Endodermal cell (in vitro differentiated cells): ENCODE measurements around the gene S100A4. TPM values are rescaled to one million over a fixed set of nuclear protein-coding genes. Genes with fewer than 3 reads are reported as not detected.
A peak's percentile ranks its signal among the peaks of the same experiment; 100 is the strongest.

Source experiments
- DNase-seq: peaks from one replicate; pipeline ENCODE4 v3.0.0-alpha.2; 2017
- H3K27ac ChIP-seq: 2 replicates; pipeline ENCODE4 v1.5.1; 2013; ENCODE audit warnings: mild to moderate bottlenecking, low read depth, low read length, moderate library complexity
- H3K27me3 ChIP-seq: 2 replicates; pipeline ENCODE4 v1.6.1; 2013; ENCODE audit warnings: mild to moderate bottlenecking, low read length, moderate library complexity; ENCODE audit not compliant: insufficient read depth, control insufficient read depth, poor library complexity, severe bottlenecking
- H3K36me3 ChIP-seq: 2 replicates; pipeline ENCODE4 v1.7.0; 2013; ENCODE audit warnings: mild to moderate bottlenecking, low read length, moderate library complexity; ENCODE audit not compliant: control insufficient read depth, insufficient read depth
- H3K4me1 ChIP-seq: one replicate; pipeline ENCODE4 v1.7.0; 2013; ENCODE audit warnings: low read length; ENCODE audit not compliant: control insufficient read depth, insufficient read depth
- H3K4me3 ChIP-seq: 2 replicates; pipeline ENCODE4 v1.5.1; 2013; ENCODE audit warnings: mild to moderate bottlenecking, low read length, moderate library complexity
- H3K9ac ChIP-seq: 2 replicates; pipeline ENCODE4 v1.6.1; 2013; ENCODE audit warnings: mild to moderate bottlenecking, low read length, moderate library complexity; ENCODE audit not compliant: poor library complexity, severe bottlenecking; ENCODE audit errors: extremely low read depth
- H3K9me3 ChIP-seq: 2 replicates; pipeline ENCODE4 v1.6.1; 2013; ENCODE audit warnings: mild to moderate bottlenecking, low read length, moderate library complexity; ENCODE audit not compliant: control insufficient read depth
- H3K27ac Mint-ChIP-seq: 2 replicates; pipeline ENCODE4 v1.8.0; 2020; ENCODE audit warnings: mixed read lengths
- H3K27me3 Mint-ChIP-seq: 2 replicates; pipeline ENCODE4 v1.8.0; 2021; ENCODE audit warnings: mild to moderate bottlenecking, mixed read lengths; ENCODE audit not compliant: insufficient read depth
- H3K36me3 Mint-ChIP-seq: 2 replicates; pipeline ENCODE4 v1.8.0; 2020; ENCODE audit warnings: low read depth, mixed read lengths
- H3K4me1 Mint-ChIP-seq: 2 replicates; pipeline ENCODE4 v1.8.0; 2020; ENCODE audit warnings: mixed read lengths
- H3K4me3 Mint-ChIP-seq: 2 replicates; pipeline ENCODE4 v1.8.0; 2020; ENCODE audit warnings: mild to moderate bottlenecking, moderate library complexity, mixed read lengths
- H3K9me3 Mint-ChIP-seq: 2 replicates; pipeline ENCODE4 v1.8.0; 2020; ENCODE audit warnings: mild to moderate bottlenecking, mixed read lengths
- whole genome bisulfite sequencing, 2 experiments: methylation state at CpG; one replicate each; pipeline versions ENCODE4 v1.1.5 to v1.1.7; 2013; ENCODE audit warnings: missing lambda C conversion rate in 2 of 2, mixed read lengths in 1 of 2; ENCODE audit not compliant: insufficient coverage in 1 of 2, insufficient read length in 1 of 2; 5-methylcytosine and 5-hydroxymethylcytosine counted together
- total RNA-seq, 2 donors: library from RNA; stranded (reverse); fragmentation: NEBNext Ultra II Directional in 1 of 2; extraction: Animal tissue kit (Norgen Biotek cat#: 25700) in 1 of 2; gene quantifications; 2 replicates in 1 of 2; 3 replicates in 1 of 2; pipeline ENCODE4 v1.2.1, GENCODE V29; 2021
- TF ChIP-seq, protein P1 (sequence below): fragments of 200-600 bp; sonication (generic); conservative IDR thresholded peaks from 2 replicates; pipeline ENCODE4 v1.5.0; 2021; ENCODE audit warnings: antibody characterized with exemption, mild to moderate bottlenecking

S100A4 gene
- total RNA-seq, 2 donors from 2014 or later: 4.9 to 6.2 TPM

DNA sequence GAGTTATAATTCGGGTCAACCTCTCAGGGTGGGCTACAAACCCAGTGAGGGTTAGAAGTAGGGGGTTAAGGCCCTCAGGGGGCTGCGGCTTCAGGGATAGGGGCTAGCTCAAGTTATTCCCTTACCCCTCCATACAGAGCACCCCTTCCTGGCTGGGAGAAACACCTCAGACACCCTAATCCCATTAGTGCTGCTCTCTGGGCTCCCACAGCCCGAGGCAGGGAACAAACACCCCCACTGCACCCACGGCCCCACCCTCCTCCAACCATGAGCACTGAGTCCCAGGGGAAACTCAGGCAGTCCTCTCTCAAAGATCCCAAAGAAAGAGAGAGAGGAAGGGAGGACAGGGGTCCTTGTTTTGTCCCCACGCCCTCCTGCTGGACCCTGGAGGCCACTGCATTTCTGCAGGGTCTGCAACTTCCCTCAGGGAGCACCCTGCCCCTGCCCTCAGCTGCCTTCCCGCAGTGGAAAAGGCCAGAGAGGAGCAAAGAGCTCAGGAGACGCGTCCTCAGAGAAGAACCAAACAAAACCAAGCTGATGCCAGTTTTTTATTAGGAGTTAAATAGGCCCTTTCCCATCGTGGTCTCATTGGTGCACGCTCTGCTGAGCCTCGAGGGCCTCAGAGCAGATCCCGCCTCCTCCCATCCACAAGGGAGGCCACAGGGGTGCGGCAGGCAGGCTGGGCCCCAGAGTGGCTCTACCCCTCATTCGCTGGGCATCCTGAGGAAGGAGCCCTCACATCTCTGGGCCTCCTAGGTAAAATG lies 1.4 kb upstream of the S100A4 start:
- H3K9me3 ChIP-seq: no peaks in the 10 kb centered on the region
- H3K9ac ChIP-seq: no peak overlapping the region
- no peaks in the 10 kb centered on the region for H3K9me3 Mint-ChIP-seq
- H3K4me1 ChIP-seq: peaks cover 12% of the 10 kb centered on the region
- no peak overlapping the region for H3K4me3 ChIP-seq
- no peak overlapping the region for H3K4me3 Mint-ChIP-seq
- no peaks in the 10 kb centered on the region for H3K36me3 Mint-ChIP-seq
- H3K27ac Mint-ChIP-seq: no peak overlapping the region
- H3K4me1 Mint-ChIP-seq: peaks cover 18% of the 10 kb centered on the region
- H3K27me3 Mint-ChIP-seq: peaks cover 5% of the 10 kb centered on the region
- no peak for DNase-seq
- no peaks in the 10 kb centered on the region for H3K36me3 ChIP-seq
- no peaks in the 10 kb centered on the region for H3K27me3 ChIP-seq
- 76 to 81% methylated on average over 4 to 14 of the region's 14 CpGs for WGBS, 2 experiments
- no peak overlapping the region for H3K27ac ChIP-seq
- TF ChIP-seq, protein P1, sequence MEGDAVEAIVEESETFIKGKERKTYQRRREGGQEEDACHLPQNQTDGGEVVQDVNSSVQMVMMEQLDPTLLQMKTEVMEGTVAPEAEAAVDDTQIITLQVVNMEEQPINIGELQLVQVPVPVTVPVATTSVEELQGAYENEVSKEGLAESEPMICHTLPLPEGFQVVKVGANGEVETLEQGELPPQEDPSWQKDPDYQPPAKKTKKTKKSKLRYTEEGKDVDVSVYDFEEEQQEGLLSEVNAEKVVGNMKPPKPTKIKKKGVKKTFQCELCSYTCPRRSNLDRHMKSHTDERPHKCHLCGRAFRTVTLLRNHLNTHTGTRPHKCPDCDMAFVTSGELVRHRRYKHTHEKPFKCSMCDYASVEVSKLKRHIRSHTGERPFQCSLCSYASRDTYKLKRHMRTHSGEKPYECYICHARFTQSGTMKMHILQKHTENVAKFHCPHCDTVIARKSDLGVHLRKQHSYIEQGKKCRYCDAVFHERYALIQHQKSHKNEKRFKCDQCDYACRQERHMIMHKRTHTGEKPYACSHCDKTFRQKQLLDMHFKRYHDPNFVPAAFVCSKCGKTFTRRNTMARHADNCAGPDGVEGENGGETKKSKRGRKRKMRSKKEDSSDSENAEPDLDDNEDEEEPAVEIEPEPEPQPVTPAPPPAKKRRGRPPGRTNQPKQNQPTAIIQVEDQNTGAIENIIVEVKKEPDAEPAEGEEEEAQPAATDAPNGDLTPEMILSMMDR: peak; percentile 56

GRCh38 chr1:153546371-153546770 lies 765 bp upstream of the S100A4 start:
- Mint-ChIP-seq H3K4me1 (peaks cover 18% of the 10 kb centered on the region), H3K27ac (no peak overlapping the region), H3K36me3 (no peaks in the 10 kb centered on the region), H3K4me3 (no peak overlapping the region), H3K27me3 (peaks cover 5% of the 10 kb centered on the region), H3K9me3 (no peaks in the 10 kb centered on the region)
- Histone ChIP-seq H3K4me1 (peaks cover 12% of the 10 kb centered on the region), H3K9ac (no peak overlapping the region), H3K36me3 (no peaks in the 10 kb centered on the region), H3K27me3 (no peaks in the 10 kb centered on the region), H3K27ac (no peak overlapping the region), H3K4me3 (no peak overlapping the region), H3K9me3 (no peaks in the 10 kb centered on the region)
- DNase-seq: no peak
- 91 to 94% methylated on average over 4 to 8 of the region's 8 CpGs for WGBS, 2 experiments
- TF ChIP-seq, protein P1: no peak

DNA sequence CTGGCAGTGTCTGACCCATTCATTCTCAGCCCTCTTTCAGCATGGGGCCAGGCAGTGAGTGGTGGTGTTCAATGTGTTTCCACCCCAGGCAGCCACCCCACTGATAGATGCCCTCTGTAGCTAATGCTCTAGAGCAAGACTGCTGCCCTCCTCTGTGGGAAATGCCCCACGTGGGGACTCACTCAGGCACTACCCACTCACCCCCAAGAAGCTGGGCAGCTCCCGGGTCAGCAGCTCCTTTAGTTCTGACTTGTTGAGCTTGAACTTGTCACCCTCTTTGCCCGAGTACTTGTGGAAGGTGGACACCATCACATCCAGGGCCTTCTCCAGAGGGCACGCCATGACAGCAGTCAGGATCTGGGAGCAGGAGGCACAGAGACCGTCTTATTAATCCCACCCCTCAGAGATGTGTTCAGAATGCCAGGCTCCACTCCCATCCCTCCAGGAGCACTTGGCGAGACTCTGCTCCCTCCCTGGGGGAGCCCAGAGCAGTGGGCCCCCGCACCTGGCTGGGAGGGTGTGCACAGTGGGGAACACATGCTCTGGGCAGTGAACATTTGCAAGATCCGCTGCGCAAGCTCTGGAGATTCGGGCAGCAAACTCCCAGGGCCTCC lies 1.0 kb downstream of the S100A4 start:
- no peaks in the 10 kb centered on the region for H3K9me3 ChIP-seq
- H3K4me1 Mint-ChIP-seq: peaks cover 18% of the 10 kb centered on the region
- H3K4me3 ChIP-seq: no peak overlapping the region
- no peak for DNase-seq
- TF ChIP-seq, protein P1: no peak
- no peaks in the 10 kb centered on the region for H3K27me3 ChIP-seq
- peaks cover 2% of the 10 kb centered on the region for H3K27me3 Mint-ChIP-seq
- H3K4me3 Mint-ChIP-seq: no peak overlapping the region
- no peaks in the 10 kb centered on the region for H3K36me3 ChIP-seq
- peak overlapping the region; percentile 30 for H3K9ac ChIP-seq
- peaks cover 12% of the 10 kb centered on the region for H3K4me1 ChIP-seq
- WGBS, 2 experiments: 82 to 83% methylated on average over 4 to 10 of the region's 10 CpGs
- peak overlapping the region; percentile 82 for H3K27ac Mint-ChIP-seq
- peak overlapping the region; percentile 59 for H3K27ac ChIP-seq
- H3K9me3 Mint-ChIP-seq: no peaks in the 10 kb centered on the region
- H3K36me3 Mint-ChIP-seq: no peaks in the 10 kb centered on the region
